Measurements from ENCODE around the gene EPHA6.

DNA sequence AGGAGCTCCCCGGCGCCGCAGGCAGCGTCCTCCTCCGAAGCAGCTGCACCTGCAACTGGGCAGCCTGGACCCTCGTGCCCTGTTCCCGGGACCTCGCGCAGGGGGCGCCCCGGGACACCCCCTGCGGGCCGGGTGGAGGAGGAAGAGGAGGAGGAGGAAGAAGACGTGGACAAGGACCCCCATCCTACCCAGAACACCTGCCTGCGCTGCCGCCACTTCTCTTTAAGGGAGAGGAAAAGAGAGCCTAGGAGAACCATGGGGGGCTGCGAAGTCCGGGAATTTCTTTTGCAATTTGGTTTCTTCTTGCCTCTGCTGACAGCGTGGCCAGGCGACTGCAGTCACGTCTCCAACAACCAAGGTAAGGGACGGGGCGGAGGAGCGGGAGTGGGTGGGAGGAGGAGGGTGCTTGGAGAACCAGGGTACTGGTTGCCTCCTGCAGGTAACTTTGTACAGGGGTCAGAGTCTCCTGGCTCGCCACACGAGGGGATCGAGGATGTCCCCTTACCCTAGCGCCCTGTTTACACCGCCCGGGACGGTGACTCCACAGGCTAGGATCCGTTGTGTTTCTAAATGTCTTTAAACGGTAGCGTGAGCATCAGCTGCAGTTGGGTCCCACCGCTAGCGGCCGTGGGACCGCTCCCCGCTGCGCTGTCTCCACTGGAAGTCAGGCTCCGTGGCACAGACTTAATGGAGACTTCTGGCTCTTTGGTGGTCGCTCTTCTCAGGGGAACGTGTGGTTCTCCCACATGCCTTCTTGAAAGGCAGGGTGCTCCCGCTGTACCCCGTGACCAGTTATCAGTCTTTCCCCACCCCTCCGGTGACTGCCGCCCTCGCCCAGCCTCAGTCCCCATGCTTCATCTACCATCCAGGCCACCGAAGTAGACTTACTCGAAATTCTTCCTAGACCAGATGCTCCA lies 515 bp downstream of the EPHA6 start:
- TF ChIP-seq ZNF253 (CRISPR knock-in tag; conservative IDR thresholded peaks at IDR 0.05): no peak
- no peak for TF ChIP-seq KLF13 (tag; IDR thresholded peaks at IDR 0.05; ENCODE audit: borderline replicate concordance, low read depth)
- no peak for TF ChIP-seq NR1H2 (CRISPR knock-in tag; IDR thresholded peaks at IDR 0.05)
- TF ChIP-seq PTBP1 (IDR thresholded peaks at IDR 0.05; ENCODE audit: low read depth, low read length): no peak
- TF ChIP-seq U2AF2 (optimal IDR thresholded peaks at IDR 0.05; ENCODE audit: low read depth, low read length): no peak
- TF ChIP-seq, protein P1, sequence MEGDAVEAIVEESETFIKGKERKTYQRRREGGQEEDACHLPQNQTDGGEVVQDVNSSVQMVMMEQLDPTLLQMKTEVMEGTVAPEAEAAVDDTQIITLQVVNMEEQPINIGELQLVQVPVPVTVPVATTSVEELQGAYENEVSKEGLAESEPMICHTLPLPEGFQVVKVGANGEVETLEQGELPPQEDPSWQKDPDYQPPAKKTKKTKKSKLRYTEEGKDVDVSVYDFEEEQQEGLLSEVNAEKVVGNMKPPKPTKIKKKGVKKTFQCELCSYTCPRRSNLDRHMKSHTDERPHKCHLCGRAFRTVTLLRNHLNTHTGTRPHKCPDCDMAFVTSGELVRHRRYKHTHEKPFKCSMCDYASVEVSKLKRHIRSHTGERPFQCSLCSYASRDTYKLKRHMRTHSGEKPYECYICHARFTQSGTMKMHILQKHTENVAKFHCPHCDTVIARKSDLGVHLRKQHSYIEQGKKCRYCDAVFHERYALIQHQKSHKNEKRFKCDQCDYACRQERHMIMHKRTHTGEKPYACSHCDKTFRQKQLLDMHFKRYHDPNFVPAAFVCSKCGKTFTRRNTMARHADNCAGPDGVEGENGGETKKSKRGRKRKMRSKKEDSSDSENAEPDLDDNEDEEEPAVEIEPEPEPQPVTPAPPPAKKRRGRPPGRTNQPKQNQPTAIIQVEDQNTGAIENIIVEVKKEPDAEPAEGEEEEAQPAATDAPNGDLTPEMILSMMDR (IDR thresholded peaks at IDR 0.05 in 2 of 3, conservative IDR thresholded peaks at IDR 0.05 in 1 of 3; ENCODE audit: insufficient read depth in 2 of 3, low read depth in 1 of 3, low read length in 3 of 3): no peak
- no peak for TF ChIP-seq CHCHD3 (CRISPR knock-in tag; IDR thresholded peaks at IDR 0.05)

All from K562 (cell line).